ENCODE data around the gene EVA1A. TPM values are rescaled to one million over a fixed set of nuclear protein-coding genes. Genes with fewer than 3 reads are reported as not detected.

Gene EVA1A
- total RNA-seq, 1 experiment from 2014 or later, result 0.68 TPM

DNA sequence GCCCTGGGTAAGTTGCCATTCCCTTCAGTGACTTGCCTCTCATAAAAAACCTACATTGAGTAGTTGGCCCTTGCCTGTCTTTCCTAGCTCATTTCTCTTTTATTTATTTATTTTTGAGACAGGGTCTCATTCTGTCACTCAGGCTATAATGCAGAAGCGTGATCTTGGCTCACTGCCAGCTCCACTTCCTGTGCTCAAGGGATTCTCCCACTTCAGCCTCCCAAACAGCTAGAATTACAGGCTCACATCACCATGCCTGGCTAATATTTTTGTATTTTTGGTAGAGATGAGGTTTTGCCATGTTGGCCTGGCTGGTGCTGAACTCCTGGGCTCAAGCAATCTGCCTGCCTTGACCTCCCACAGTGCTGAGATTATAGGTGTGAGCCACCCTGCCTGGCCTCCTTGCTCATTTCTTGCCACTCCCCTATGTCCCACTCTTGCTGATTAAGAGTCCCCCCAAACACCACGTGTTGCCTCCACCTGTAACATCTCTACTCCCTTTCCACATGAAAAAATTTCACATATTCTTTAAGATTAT lies 12.6 kb downstream of the EVA1A start:
- H3T11ph ChIP-seq (ENCODE audit: low read length), result no peak overlapping the region

More for the DNA sequence above, 12.6 kb downstream of the EVA1A start:
- H3K23ac ChIP-seq (ENCODE audit: insufficient read length, low read depth, low read length), result no peak overlapping the region
- no peak overlapping the region for H3K14ac ChIP-seq (ENCODE audit: insufficient read depth, low read length)
- H3K56ac ChIP-seq (ENCODE audit: insufficient read length, low read depth, low read length), result no peak overlapping the region
- no CpG with 5 or more reads among the region's 2 CpGs for WGBS (ENCODE audit: extremely low coverage, insufficient read length, low lambda C conversion rate)
- no peak overlapping the region for H3K27ac ChIP-seq (ENCODE audit: insufficient read length, low read depth, low read length)
- no peak overlapping the region for H2BK120ac ChIP-seq (ENCODE audit: low read depth, low read length, poor library complexity, severe bottlenecking)
- H2BK5ac ChIP-seq (ENCODE audit: insufficient read length, low read length), result no peak overlapping the region
- Mint-ChIP-seq H3K27ac (no peak overlapping the region), H3K9me3 (no peaks in the 10 kb centered on the region), H3K4me3 (no peak overlapping the region), H3K27me3 (ENCODE audit: low read depth) (peaks cover 4% of the 10 kb centered on the region), H3K4me1 (peaks cover 9 to 13% of the 10 kb centered on the region in 2 experiments), H3K36me3 (ENCODE audit: insufficient read depth in 1 of 3, low read depth in 3 of 3) (peaks cover 0 to 2% (median 0%) of the 10 kb centered on the region in 3 experiments; a peak in 1 of 7 replicates)
- H4K5ac ChIP-seq (ENCODE audit: insufficient read length, low read depth, low read length), result no peak overlapping the region
- H3K4me2 ChIP-seq (ENCODE audit: insufficient read depth, insufficient read length, low read length), result no peak overlapping the region
- H4K8ac ChIP-seq (replicated peaks; ENCODE audit: insufficient read length, low read depth, low read length), result no peak overlapping the region
- no peak overlapping the region for H2BK15ac ChIP-seq (ENCODE audit: low read depth, low read length)
- no peaks in the 10 kb centered on the region for H3K27me3 ChIP-seq (ENCODE audit: insufficient read depth, low read length)
- TF ChIP-seq, protein P1, sequence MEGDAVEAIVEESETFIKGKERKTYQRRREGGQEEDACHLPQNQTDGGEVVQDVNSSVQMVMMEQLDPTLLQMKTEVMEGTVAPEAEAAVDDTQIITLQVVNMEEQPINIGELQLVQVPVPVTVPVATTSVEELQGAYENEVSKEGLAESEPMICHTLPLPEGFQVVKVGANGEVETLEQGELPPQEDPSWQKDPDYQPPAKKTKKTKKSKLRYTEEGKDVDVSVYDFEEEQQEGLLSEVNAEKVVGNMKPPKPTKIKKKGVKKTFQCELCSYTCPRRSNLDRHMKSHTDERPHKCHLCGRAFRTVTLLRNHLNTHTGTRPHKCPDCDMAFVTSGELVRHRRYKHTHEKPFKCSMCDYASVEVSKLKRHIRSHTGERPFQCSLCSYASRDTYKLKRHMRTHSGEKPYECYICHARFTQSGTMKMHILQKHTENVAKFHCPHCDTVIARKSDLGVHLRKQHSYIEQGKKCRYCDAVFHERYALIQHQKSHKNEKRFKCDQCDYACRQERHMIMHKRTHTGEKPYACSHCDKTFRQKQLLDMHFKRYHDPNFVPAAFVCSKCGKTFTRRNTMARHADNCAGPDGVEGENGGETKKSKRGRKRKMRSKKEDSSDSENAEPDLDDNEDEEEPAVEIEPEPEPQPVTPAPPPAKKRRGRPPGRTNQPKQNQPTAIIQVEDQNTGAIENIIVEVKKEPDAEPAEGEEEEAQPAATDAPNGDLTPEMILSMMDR (conservative IDR thresholded peaks at IDR 0.05), result no peak
- no peaks in the 10 kb centered on the region for H3K79me2 ChIP-seq (ENCODE audit: insufficient read depth, low read length)
- DNase-seq, result no peak
- no peaks in the 10 kb centered on the region for H3K79me1 ChIP-seq (ENCODE audit: insufficient read depth, low read depth, low read length, poor library complexity, severe bottlenecking)
- no peak overlapping the region for H3K4ac ChIP-seq (ENCODE audit: low read depth, low read length)
- H4K20me1 ChIP-seq (ENCODE audit: control insufficient read depth, insufficient read depth, insufficient read length), result no peaks in the 10 kb centered on the region
- no peak overlapping the region for H2AFZ ChIP-seq (ENCODE audit: low read length)
- no peaks in the 10 kb centered on the region for H3K23me2 ChIP-seq (ENCODE audit: insufficient read length, low read depth, low read length, poor library complexity, severe bottlenecking)
- H2BK20ac ChIP-seq (ENCODE audit: low read depth, low read length, poor library complexity, severe bottlenecking), result no peak overlapping the region
- no peaks in the 10 kb centered on the region for H3K9me3 ChIP-seq (ENCODE audit: control insufficient read depth, low read depth, low read length)
- H4K91ac ChIP-seq (ENCODE audit: insufficient read length, low read depth, low read length), result no peak overlapping the region
- 0 out of 2 replicates have a peak, but pooled peaks cover 2% of the 10 kb centered on the region for H3K4me1 ChIP-seq (ENCODE audit: insufficient read depth, low read length)
- no peak overlapping the region for H3K9ac ChIP-seq (ENCODE audit: extremely low read depth, insufficient read length, low read length)
- no peak overlapping the region for H3K18ac ChIP-seq (ENCODE audit: insufficient read length, low read depth, low read length)
- H2AK5ac ChIP-seq (ENCODE audit: insufficient read length, low read length), result no peak overlapping the region
- no peak overlapping the region for H2BK12ac ChIP-seq (ENCODE audit: insufficient read length, low read depth, low read length)

All from H9 (cell line).